H1 (cell line): ENCODE data around the gene HLA-DPB1. TPM values are rescaled to one million over a fixed set of nuclear protein-coding genes. Genes with fewer than 3 reads are reported as not detected.

ENCODE experiments used
- CTCF ChIA-PET: fragments of 300-600 bp; sonication (Branson Sonifier 250); formaldehyde crosslinking; loops from one replicate; lab custom pipeline; 2021; ENCODE audit not compliant: partially characterized antibody; lab: Charles Lee
- POLR2A ChIA-PET: fragments of 300-600 bp; sonication (Branson Sonifier 250); formaldehyde crosslinking; loops from one replicate; lab custom pipeline; 2021; ENCODE audit warnings: inconsistent platforms; ENCODE audit not compliant: partially characterized antibody; lab: Charles Lee
- DNase-seq, 2 experiments: peaks; one replicate each; pipeline versions ENCODE4 v3.0.0 to v3.0.0-alpha.2; 2010 to 2022; ENCODE audit warnings: low spot score in 2 of 2, low read depth in 1 of 2, mixed read lengths in 1 of 2
- FAIRE-seq: peaks from 2 replicates; lab custom pipeline; 2011; peaks lifted over from hg19 to GRCh38; lab: Jason Lieb, UNC
- H2AFZ ChIP-seq: 2 replicates; pipeline ENCODE4 v1.8.1; 2012; ENCODE audit warnings: low read length, inconsistent platforms
- H2AK5ac ChIP-seq: 2 replicates; pipeline ENCODE4 v1.6.1; 2013; ENCODE audit warnings: low read depth, low read length
- H2BK120ac ChIP-seq: replicated peaks from 2 replicates; pipeline ENCODE3; 2013; ENCODE audit warnings: low read depth, low read length, inconsistent platforms
- H2BK12ac ChIP-seq: 2 replicates; pipeline ENCODE4 v1.6.1; 2013; ENCODE audit warnings: low read depth, low read length
- H2BK15ac ChIP-seq: 2 replicates; pipeline ENCODE4 v1.6.1; 2013; ENCODE audit warnings: low read length
- H2BK20ac ChIP-seq: 2 replicates; pipeline ENCODE4 v1.6.1; 2013; ENCODE audit warnings: low read length
- H2BK5ac ChIP-seq: 2 replicates; pipeline ENCODE4 v1.6.1; 2013; ENCODE audit warnings: low read depth, low read length
- H3K14ac ChIP-seq: 2 replicates; pipeline ENCODE4 v1.6.1; 2013; ENCODE audit warnings: inconsistent platforms; ENCODE audit not compliant: insufficient read length
- H3K18ac ChIP-seq: 2 replicates; pipeline ENCODE4 v1.6.1; 2013; ENCODE audit warnings: low read length; ENCODE audit errors: extremely low read depth
- H3K23ac ChIP-seq: 2 replicates; pipeline ENCODE4 v1.6.1; 2013; ENCODE audit warnings: inconsistent platforms; ENCODE audit not compliant: insufficient read length
- H3K23me2 ChIP-seq: 2 replicates; pipeline ENCODE4 v1.6.1; 2013; ENCODE audit warnings: low read depth, low read length
- H3K27ac ChIP-seq: 2 replicates; pipeline ENCODE4 v1.6.1; 2011; ENCODE audit warnings: low read depth, low read length, inconsistent platforms
- H3K27me3 ChIP-seq, 4 experiments: replicated peaks in 1 of 4; 1 replicate in 1 of 4; 2 replicates in 3 of 4; pipeline versions ENCODE4 v1.6.1 to v1.8.1; 2011 to 2013; ENCODE audit warnings: low read length in 3 of 4, mild to moderate bottlenecking in 3 of 4, inconsistent platforms in 2 of 4, mixed read lengths in 2 of 4, moderate library complexity in 1 of 4; ENCODE audit not compliant: control insufficient read depth in 3 of 4, insufficient read depth in 3 of 4; ENCODE audit errors: extremely low read depth in 1 of 4
- H3K36me3 ChIP-seq, 4 experiments: 2 replicates each; pipeline versions ENCODE4 v1.6.1 to v1.8.1; 2011 to 2013; ENCODE audit warnings: mild to moderate bottlenecking in 4 of 4, low read length in 3 of 4, moderate library complexity in 2 of 4, control low read depth in 1 of 4, inconsistent platforms in 1 of 4; ENCODE audit not compliant: insufficient read depth in 4 of 4, control insufficient read depth in 2 of 4
- H3K4ac ChIP-seq: replicated peaks from 2 replicates; pipeline ENCODE3; 2013; ENCODE audit warnings: low read length, low read depth, mixed read lengths, inconsistent platforms; ENCODE audit not compliant: insufficient read length
- H3K4me1 ChIP-seq, 4 experiments: replicated peaks in 1 of 4; 1 replicate in 1 of 4; 2 replicates in 3 of 4; pipeline versions ENCODE4 v1.6.1 to v1.8.1; 2011 to 2013; ENCODE audit warnings: low read length in 3 of 4, inconsistent platforms in 2 of 4, mixed read lengths in 1 of 4; ENCODE audit not compliant: insufficient read depth in 4 of 4, control insufficient read depth in 3 of 4
- H3K4me2 ChIP-seq, 2 experiments: 2 replicates each; pipeline versions ENCODE4 v1.6.1 to v1.8.1; 2011 to 2013; ENCODE audit warnings: low read depth in 2 of 2, low read length in 2 of 2, control low read depth in 1 of 2, inconsistent platforms in 1 of 2, mild to moderate bottlenecking in 1 of 2; ENCODE audit not compliant: insufficient read depth in 1 of 2
- H3K4me3 ChIP-seq, 4 experiments: fragments of 200-600, 300-600 bp in 1 of 4; sonication (generic), shearing (Covaris generic), sonication (Bioruptor Twin) in 1 of 4; 2 replicates each; pipeline versions ENCODE4 v1.5.1 to v1.8.1; 2011 to 2016; ENCODE audit warnings: low read length in 4 of 4, low read depth in 3 of 4, control low read depth in 2 of 4, inconsistent platforms in 2 of 4, mild to moderate bottlenecking in 2 of 4, mixed read lengths in 1 of 4, moderate library complexity in 1 of 4; ENCODE audit not compliant: insufficient read depth in 2 of 4; ENCODE audit errors: extremely low read depth in 1 of 4
- H3K56ac ChIP-seq: replicated peaks from 2 replicates; pipeline ENCODE3; 2013; ENCODE audit warnings: low read depth, mild to moderate bottlenecking, mixed read lengths, low read length, inconsistent platforms; ENCODE audit not compliant: insufficient read length
- H3K79me1 ChIP-seq: 2 replicates; pipeline ENCODE4 v1.6.1; 2013; ENCODE audit warnings: low read depth, low read length, control low read depth
- H3K79me2 ChIP-seq, 2 experiments: 2 replicates each; pipeline versions ENCODE4 v1.6.1 to v1.8.1; 2012 to 2013; ENCODE audit warnings: low read length in 2 of 2, mild to moderate bottlenecking in 2 of 2, inconsistent platforms in 1 of 2; ENCODE audit not compliant: insufficient read depth in 2 of 2, control insufficient read depth in 1 of 2
- H3K9ac ChIP-seq, 4 experiments: replicated peaks in 1 of 4; 1 replicate in 1 of 4; 2 replicates in 3 of 4; pipeline versions ENCODE4 v1.6.1 to v1.8.1; 2011 to 2013; ENCODE audit warnings: low read depth in 3 of 4, low read length in 3 of 4, control low read depth in 2 of 4, mild to moderate bottlenecking in 2 of 4, moderate library complexity in 2 of 4, inconsistent platforms in 1 of 4; ENCODE audit errors: extremely low read depth in 1 of 4
- H3K9me3 ChIP-seq, 2 experiments: 2 replicates each; pipeline versions ENCODE4 v1.6.1 to v1.8.1; 2012 to 2013; ENCODE audit warnings: mild to moderate bottlenecking in 2 of 2, moderate library complexity in 2 of 2, control low read depth in 1 of 2, inconsistent platforms in 1 of 2, low read depth in 1 of 2, low read length in 1 of 2, mixed read lengths in 1 of 2; ENCODE audit not compliant: insufficient read depth in 2 of 2
- H4K20me1 ChIP-seq, 2 experiments: replicated peaks in 1 of 2; 2 replicates each; pipeline versions ENCODE3 to v1.8.1; 2011 to 2013; ENCODE audit warnings: inconsistent platforms in 2 of 2, low read length in 2 of 2, mild to moderate bottlenecking in 1 of 2; ENCODE audit not compliant: insufficient read depth in 2 of 2, control insufficient read depth in 1 of 2
- H4K5ac ChIP-seq: 2 replicates; pipeline ENCODE4 v1.6.1; 2013; ENCODE audit warnings: low read length, low read depth, mixed read lengths, inconsistent platforms; ENCODE audit not compliant: insufficient read length
- H4K8ac ChIP-seq: 2 replicates; pipeline ENCODE4 v1.8.0; 2013; ENCODE audit warnings: mild to moderate bottlenecking, moderate library complexity, low read length, inconsistent platforms; ENCODE audit not compliant: insufficient read depth; ENCODE audit errors: extremely low read depth
- H4K91ac ChIP-seq: replicated peaks from 2 replicates; pipeline ENCODE3; 2013; ENCODE audit warnings: low read length, mixed read lengths, inconsistent platforms; ENCODE audit not compliant: insufficient read length
- E2F6 ChIP-seq: IDR thresholded peaks from 2 replicates; pipeline ENCODE4 v1.6.1; 2012; ENCODE audit warnings: inconsistent platforms
- WGBS, 2 experiments: shearing (Covaris generic) in 1 of 2; methylation state at CpG; one replicate each; pipeline versions ENCODE4 v1.1.6 to v1.1.7; 2013 to 2015; ENCODE audit warnings: low lambda C conversion rate in 2 of 2, mixed read lengths in 2 of 2, inconsistent platforms in 1 of 2, low coverage in 1 of 2, missing lambda C conversion rate in 1 of 2; ENCODE audit not compliant: insufficient replicate concordance in 2 of 2, insufficient coverage in 1 of 2, insufficient read length in 1 of 2; ENCODE audit errors: extremely low coverage in 1 of 2, missing lambda C conversion rate in 1 of 2; 5-methylcytosine and 5-hydroxymethylcytosine counted together
- polyA plus RNA-seq, 7 experiments: library from polyadenylated mRNA; depleted of rRNA in 3 of 7; stranded (reverse) in 5 of 7; unstranded in 2 of 7; fragments of >200 nt in 5 of 7; fragments of 200-250 nt in 2 of 7; gene quantifications; 1 replicate in 5 of 7; 2 replicates in 1 of 7; 4 replicates in 1 of 7; pipeline versions ENCODE4 v1.2.1 to v1.2.3, GENCODE V29; 2011 to 2013; ENCODE audit warnings: missing spikeins in 2 of 7, mixed read lengths in 2 of 7
- total RNA-seq: library from RNA; stranded (reverse); fragmentation: NEBNext Ultra II Directional; extraction: Animal tissue kit (Norgen Biotek cat#: 25700); gene quantifications from 2 replicates; pipeline ENCODE4 v1.2.1, GENCODE V29; 2021

HLA-DPB1 gene
- total and polyA plus RNA-seq, 2 of the 8 experiments (the other 6 are each of a cell fraction or from before 2014, with no cell fraction given) = 32.3 to 58.8 TPM

- Histone ChIP-seq H3K9me3 (no peaks in the 10 kb centered on the region), H2AK5ac (no peak overlapping the region), H3K27me3 (no peaks in the 10 kb centered on the region; a peak in 1 of 7 replicates), H3K9ac (no peak overlapping the region), H3K79me2 (no peaks in the 10 kb centered on the region), H3K4me1 (no peaks in the 10 kb centered on the region), H4K8ac (no peak overlapping the region), H4K91ac (no peak overlapping the region), H4K5ac (no peak overlapping the region), H2BK120ac (no peak overlapping the region), H3K79me1 (no peaks in the 10 kb centered on the region), H4K20me1 (no peaks in the 10 kb centered on the region), H3K23ac (no peak overlapping the region), H2BK15ac (no peak overlapping the region), H3K4me3 (no peak overlapping the region), H3K36me3 (no peaks in the 10 kb centered on the region), H3K14ac (no peak overlapping the region), H2AFZ (no peak overlapping the region), H2BK20ac (no peak overlapping the region), H3K23me2 (peaks cover 6% of the 10 kb centered on the region; the same call in 1 of the 2 replicates), H3K4me2 (no peak overlapping the region), H2BK5ac (no peak overlapping the region), H2BK12ac (no peak overlapping the region), H3K18ac (no peak overlapping the region), H3K56ac (no peak overlapping the region), H3K4ac (no peak overlapping the region), H3K27ac (no peak overlapping the region)
- DNase-seq (no peak), FAIRE-seq (no peak)
- ChIA-PET CTCF (interaction anchor here (0.7 to 1.8 kb wide), 2 partner anchors 9 to 288 kb away, joined by 3 to 5 read pairs; no protein-coding TSS in a partner anchor), POLR2A (interaction anchor here (1.2 to 4.2 kb wide), 3 partner anchors 9 to 16 kb away, joined by 3 to 25 read pairs (median 5); no protein-coding TSS in a partner anchor)
- no peak for TF ChIP-seq E2F6
- 79% methylated on average over 2 of the region's 2 CpGs; no CpG with 5 or more reads in 1 of the 2 experiments for WGBS, 2 experiments
Measured at GRCh38 chr6:33108307-33108706, 32.5 kb downstream of the HLA-DPB1 start.
